ENCODE measurements around the gene CEACAM8.

Gene CEACAM8

DNA sequence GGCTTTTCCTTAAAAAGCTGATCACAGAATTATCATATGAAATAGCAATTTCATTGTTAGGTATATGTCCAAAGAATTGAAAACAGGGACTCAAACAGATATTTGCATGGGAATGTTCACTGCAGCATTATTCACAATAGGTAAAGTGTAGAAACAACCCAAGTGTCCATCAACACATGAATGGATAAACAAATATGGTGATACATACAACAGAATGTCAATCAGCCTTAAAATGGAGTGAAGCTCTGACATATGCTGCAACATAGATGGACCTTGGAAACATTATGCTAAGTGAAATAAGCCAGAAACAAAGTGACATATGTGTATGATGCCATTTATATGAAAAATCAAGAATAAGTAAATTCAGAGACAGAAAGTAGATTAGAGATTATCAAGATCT lies 60.3 kb downstream of the CEACAM8 start:
- peaks cover 8 to 9% of the 10 kb centered on the region in 2 experiments for H3K4me1 ChIP-seq (ENCODE audit: control insufficient read depth in 1 of 2, insufficient read depth in 1 of 2, low read depth in 1 of 2, low read length in 1 of 2)
- no peaks in the 10 kb centered on the region for H3K9me3 ChIP-seq
- H3K4me3 ChIP-seq (ENCODE audit: low read depth in 1 of 2, low read length in 1 of 2) = no peak overlapping the region
- H3K27ac ChIP-seq = no peak overlapping the region
- TF ChIP-seq, protein P1, sequence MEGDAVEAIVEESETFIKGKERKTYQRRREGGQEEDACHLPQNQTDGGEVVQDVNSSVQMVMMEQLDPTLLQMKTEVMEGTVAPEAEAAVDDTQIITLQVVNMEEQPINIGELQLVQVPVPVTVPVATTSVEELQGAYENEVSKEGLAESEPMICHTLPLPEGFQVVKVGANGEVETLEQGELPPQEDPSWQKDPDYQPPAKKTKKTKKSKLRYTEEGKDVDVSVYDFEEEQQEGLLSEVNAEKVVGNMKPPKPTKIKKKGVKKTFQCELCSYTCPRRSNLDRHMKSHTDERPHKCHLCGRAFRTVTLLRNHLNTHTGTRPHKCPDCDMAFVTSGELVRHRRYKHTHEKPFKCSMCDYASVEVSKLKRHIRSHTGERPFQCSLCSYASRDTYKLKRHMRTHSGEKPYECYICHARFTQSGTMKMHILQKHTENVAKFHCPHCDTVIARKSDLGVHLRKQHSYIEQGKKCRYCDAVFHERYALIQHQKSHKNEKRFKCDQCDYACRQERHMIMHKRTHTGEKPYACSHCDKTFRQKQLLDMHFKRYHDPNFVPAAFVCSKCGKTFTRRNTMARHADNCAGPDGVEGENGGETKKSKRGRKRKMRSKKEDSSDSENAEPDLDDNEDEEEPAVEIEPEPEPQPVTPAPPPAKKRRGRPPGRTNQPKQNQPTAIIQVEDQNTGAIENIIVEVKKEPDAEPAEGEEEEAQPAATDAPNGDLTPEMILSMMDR (IDR thresholded peaks at IDR 0.05) = no peak
- H3K36me3 ChIP-seq = no peaks in the 10 kb centered on the region
- peaks cover 10% of the 10 kb centered on the region for H3K27me3 ChIP-seq

DNA sequence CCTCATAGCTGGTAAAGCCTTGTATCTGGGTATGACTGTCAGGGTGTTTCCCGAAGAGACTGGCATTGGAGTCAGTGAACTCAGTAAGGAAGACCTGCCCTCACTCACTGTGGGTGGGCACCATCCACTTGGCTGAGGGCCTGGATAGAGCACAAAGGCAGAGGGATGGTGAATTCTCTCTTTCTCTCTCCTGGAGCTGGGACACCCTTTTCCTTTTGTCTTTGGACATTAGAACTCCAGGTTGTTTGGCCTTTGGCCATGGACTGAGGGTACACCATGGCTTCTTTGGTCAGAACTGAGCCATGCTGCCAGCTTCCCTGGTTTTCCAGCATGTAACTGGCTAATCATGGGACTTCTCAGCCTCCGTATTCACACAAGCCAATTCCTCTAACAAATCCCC lies 61.8 kb downstream of the CEACAM8 start:
- Histone ChIP-seq H3K4me1 (ENCODE audit: control insufficient read depth in 1 of 2, insufficient read depth in 1 of 2, low read depth in 1 of 2, low read length in 1 of 2) (peaks cover 16% of the 10 kb centered on the region in 2 experiments), H3K27me3 (peaks cover 10% of the 10 kb centered on the region), H3K36me3 (no peaks in the 10 kb centered on the region), H3K27ac (no peak overlapping the region), H3K4me3 (ENCODE audit: low read depth in 1 of 2, low read length in 1 of 2) (no peak overlapping the region), H3K9me3 (no peaks in the 10 kb centered on the region)
- TF ChIP-seq, protein P1 (IDR thresholded peaks at IDR 0.05) = no peak

DNA sequence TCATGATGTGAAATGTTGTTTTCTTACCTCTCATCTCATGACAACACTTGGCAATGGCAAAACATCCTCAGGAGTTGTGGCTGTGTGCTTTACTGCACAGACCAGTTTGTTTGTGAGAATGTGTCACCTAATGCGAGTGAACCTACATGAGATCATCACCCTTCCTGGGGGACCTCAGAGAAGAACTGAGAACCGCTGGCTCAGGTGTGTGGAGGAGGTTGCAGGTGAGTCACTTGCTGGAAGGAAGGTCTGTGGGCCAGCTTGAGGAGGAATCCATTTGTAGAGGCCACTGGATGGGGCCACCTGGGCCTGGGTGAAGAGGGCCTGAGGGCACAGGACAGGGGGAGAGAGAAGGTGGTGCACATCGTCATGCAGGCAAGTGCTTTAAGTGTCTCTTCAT lies 63.4 kb downstream of the CEACAM8 start:
- H3K36me3 ChIP-seq = no peaks in the 10 kb centered on the region
- no peaks in the 10 kb centered on the region for H3K9me3 ChIP-seq
- no peak overlapping the region for H3K27ac ChIP-seq
- TF ChIP-seq, protein P1 (IDR thresholded peaks at IDR 0.05) = no peak
- peaks cover 10% of the 10 kb centered on the region for H3K27me3 ChIP-seq
- peaks cover 32% of the 10 kb centered on the region in 2 experiments for H3K4me1 ChIP-seq (ENCODE audit: control insufficient read depth in 1 of 2, insufficient read depth in 1 of 2, low read depth in 1 of 2, low read length in 1 of 2)
- no peak overlapping the region for H3K4me3 ChIP-seq (ENCODE audit: low read depth in 1 of 2, low read length in 1 of 2)
